Skeletal muscle tissue (tissue), 4 donors: ENCODE measurements around the gene HAND1. TPM values are rescaled to one million over a fixed set of nuclear protein-coding genes. Genes with fewer than 3 reads are reported as not detected.

Source experiments
- H3K27ac ChIP-seq: one replicate; pipeline ENCODE4 v1.7.0; 2013; ENCODE audit warnings: mild to moderate bottlenecking, low read depth, low read length, inconsistent platforms
- H3K27me3 ChIP-seq, 3 donors: one replicate each; pipeline ENCODE4 v1.7.0; 2013; ENCODE audit warnings: low read length in 3 of 3; ENCODE audit not compliant: control insufficient read depth in 3 of 3, insufficient read depth in 3 of 3
- H3K36me3 ChIP-seq, 3 donors: one replicate each; pipeline ENCODE4 v1.7.0; 2013; ENCODE audit warnings: low read length in 3 of 3; ENCODE audit not compliant: control insufficient read depth in 3 of 3, insufficient read depth in 3 of 3
- H3K4me1 ChIP-seq, 3 donors: one replicate each; pipeline ENCODE4 v1.7.0; 2013; ENCODE audit warnings: low read length in 3 of 3, mild to moderate bottlenecking in 3 of 3; ENCODE audit not compliant: control insufficient read depth in 3 of 3, insufficient read depth in 3 of 3
- H3K4me3 ChIP-seq, 3 donors: one replicate each; pipeline ENCODE4 v1.7.0; 2013; ENCODE audit warnings: low read length in 3 of 3
- H3K9ac ChIP-seq, 3 donors: one replicate each; pipeline ENCODE4 v1.7.0; 2013; ENCODE audit warnings: low read length in 3 of 3, mild to moderate bottlenecking in 3 of 3, moderate library complexity in 2 of 3, low read depth in 1 of 3
- H3K9me3 ChIP-seq, 3 donors: one replicate each; pipeline ENCODE4 v1.7.0; 2013; ENCODE audit warnings: low read length in 3 of 3; ENCODE audit not compliant: control insufficient read depth in 3 of 3
- total RNA-seq: library from RNA; depleted of rRNA; stranded (reverse); fragments of >200 nt; gene quantifications from one replicate; pipeline ENCODE4 v1.2.3, GENCODE V29; 2014
- donor health status: Osteomylitis.

Gene HAND1
- total RNA-seq, 1 donor from 2014 or later = not detected

DNA sequence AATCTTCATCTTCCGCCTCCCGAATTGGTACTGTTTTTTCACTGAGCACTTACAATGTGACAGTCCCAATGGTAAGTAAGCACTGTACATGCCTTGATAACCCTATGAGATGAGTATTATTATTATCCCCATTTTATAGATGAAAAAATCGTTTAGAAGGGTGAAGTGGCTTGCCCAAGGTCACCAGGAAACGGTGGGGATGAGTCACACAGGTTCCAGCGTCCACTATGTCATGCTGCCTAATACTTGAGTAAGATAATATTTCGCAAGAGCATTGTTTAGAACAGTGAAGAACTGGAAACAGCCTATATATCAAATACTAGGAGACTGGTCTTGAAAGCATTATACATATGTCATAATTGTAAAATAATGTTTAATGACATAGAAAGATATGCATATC, 12.9 kb downstream of the HAND1 start:
- no peaks in the 10 kb centered on the region for H3K9me3 ChIP-seq
- H3K9ac ChIP-seq = no peak overlapping the region
- H3K4me1 ChIP-seq = no peaks in the 10 kb centered on the region
- peaks cover 9 to 18% (median 13%) of the 10 kb centered on the region in 3 donors for H3K27me3 ChIP-seq
- no peak overlapping the region for H3K27ac ChIP-seq
- no peaks in the 10 kb centered on the region for H3K36me3 ChIP-seq
- H3K4me3 ChIP-seq = no peak overlapping the region

DNA sequence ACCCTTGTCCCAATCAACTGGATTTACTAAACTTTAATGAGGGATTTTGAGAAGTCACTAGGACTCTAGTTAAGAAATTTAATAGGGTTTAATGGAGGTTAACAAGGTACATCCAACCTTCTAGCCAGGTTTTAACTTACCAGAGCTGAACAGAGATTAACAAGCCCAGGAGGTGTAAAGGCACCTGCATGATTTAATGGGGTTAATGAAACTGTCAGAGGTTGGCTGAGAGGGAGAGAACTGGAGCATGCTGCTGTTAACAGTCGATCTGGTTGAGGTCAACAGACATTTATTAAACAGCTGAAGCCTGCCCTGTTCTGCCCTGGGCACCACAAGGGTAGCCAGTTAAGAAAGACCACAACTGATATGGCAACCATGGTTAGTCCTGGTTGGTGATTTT, 13.6 kb downstream of the HAND1 start:
- H3K4me3 ChIP-seq = no peak overlapping the region
- H3K9ac ChIP-seq = no peak overlapping the region
- peaks cover 4 to 14% (median 8%) of the 10 kb centered on the region in 3 donors for H3K27me3 ChIP-seq
- no peaks in the 10 kb centered on the region for H3K4me1 ChIP-seq
- H3K36me3 ChIP-seq = no peaks in the 10 kb centered on the region
- no peaks in the 10 kb centered on the region for H3K9me3 ChIP-seq
- no peak overlapping the region for H3K27ac ChIP-seq

DNA sequence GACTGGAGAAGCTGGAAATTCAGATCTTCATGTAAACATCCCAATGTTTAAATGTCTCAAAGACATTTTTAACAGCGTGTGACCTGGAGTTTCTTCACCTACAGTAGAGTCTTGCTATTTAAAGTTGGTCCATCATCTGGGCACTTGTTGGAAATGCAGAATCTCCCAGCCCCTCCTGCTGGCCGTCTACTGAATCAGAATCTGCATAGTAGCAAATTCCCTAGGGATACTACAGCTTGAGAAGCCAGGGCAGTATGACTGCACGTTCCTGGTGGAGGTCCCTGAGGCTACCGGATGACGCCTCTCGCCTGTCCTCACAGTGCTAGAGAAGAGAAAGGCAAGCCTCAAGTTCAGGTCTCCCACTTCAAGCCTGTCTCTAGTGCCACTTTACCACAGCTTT, 16.5 kb downstream of the HAND1 start:
- H3K4me1 ChIP-seq = no peaks in the 10 kb centered on the region
- H3K27me3 ChIP-seq = peaks cover 0 to 3% (median 2%) of the 10 kb centered on the region in 3 donors
- H3K9ac ChIP-seq = no peak overlapping the region
- no peak overlapping the region for H3K4me3 ChIP-seq
- H3K9me3 ChIP-seq = no peaks in the 10 kb centered on the region
- peaks cover 7 to 23% (median 21%) of the 10 kb centered on the region in 3 donors for H3K36me3 ChIP-seq
- no peak overlapping the region for H3K27ac ChIP-seq

DNA sequence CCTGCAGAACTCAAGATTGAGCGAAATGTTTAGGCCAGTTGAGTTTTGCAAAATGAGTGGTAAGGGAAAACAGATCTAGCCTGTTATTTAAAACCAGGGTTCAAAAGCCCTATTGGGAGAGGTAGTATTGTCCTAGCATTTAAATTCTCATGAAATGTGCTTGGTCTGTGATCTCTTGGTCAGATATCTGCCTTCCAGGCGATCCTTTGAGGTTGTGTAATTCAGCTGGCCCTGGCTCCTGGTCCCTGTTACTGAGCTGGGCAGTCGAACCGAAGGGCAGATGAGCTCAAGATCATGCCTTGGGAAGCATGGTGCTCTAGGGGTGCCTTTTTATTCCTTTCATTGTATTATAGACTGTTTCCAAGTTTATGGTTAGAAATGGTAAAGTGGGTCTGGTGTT, 17.9 kb downstream of the HAND1 start:
- Histone ChIP-seq H3K36me3 (peaks cover 20 to 35% (median 34%) of the 10 kb centered on the region in 3 donors), H3K4me1 (no peaks in the 10 kb centered on the region), H3K4me3 (no peak overlapping the region), H3K9me3 (no peaks in the 10 kb centered on the region), H3K27ac (no peak overlapping the region), H3K27me3 (no peaks in the 10 kb centered on the region), H3K9ac (no peak overlapping the region)

DNA sequence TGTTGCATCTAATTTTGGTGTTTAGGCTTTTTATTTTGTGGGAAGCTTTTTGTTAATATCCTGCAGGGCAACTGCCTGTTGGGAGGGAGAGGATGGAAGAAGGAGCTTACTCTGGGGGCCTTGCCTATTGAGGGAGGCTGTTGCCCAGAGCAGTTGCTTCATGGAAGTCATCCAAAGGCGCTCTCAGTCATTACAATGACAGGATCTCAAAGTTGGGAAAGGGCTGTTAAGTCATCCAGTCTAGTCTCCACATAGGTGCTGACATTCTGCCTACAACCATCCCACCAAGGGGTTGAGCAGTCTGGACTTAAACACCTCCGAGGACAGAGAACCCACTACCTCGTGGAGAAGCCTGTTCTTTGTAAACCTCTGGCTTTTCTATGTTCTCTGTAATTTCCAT, 19.0 kb downstream of the HAND1 start:
- no peak overlapping the region for H3K27ac ChIP-seq
- H3K9ac ChIP-seq = no peak overlapping the region
- no peaks in the 10 kb centered on the region for H3K4me1 ChIP-seq
- no peak overlapping the region for H3K4me3 ChIP-seq
- H3K9me3 ChIP-seq = no peaks in the 10 kb centered on the region
- H3K27me3 ChIP-seq = no peaks in the 10 kb centered on the region
- peaks cover 26 to 46% (median 35%) of the 10 kb centered on the region in 3 donors for H3K36me3 ChIP-seq

DNA sequence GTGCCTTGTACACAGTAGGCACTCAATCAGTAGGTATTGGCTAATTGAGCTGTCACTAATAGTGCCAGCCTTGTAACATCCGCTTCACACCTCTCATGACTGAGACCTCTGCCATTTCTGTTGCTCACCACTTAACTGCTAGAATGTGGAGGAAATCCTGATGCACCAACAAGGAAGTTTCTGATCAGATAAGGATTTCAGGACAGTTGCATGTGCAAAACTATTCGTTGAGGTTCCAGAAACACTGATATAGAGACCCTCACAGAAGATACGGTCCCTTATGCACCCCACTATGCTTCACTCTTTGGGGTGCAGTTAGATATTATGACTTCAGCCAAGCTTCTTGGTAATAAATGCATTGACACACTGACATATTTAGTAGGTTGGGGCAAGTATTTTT, 21.5 kb downstream of the HAND1 start:
- H3K36me3 ChIP-seq = peaks cover 40 to 69% (median 54%) of the 10 kb centered on the region in 3 donors

DNA sequence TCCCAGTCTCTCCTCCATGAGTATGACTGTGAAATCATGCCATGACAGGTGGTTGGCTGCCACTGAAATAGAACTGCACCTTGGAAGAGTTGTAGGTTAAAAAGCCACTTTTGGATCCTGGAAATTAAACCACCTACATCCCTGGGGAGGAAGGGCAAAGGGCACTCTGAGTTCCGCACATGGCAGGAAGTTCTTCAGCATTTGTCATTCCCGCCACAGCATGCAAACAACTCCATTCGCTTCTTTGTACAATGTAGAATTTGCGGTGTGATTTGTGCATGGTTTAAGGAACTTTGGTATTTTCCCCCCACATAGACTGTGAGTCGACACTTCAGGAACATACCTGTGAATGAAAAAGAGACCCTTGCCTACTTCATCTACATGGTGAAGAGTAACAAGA, 22.4 kb downstream of the HAND1 start:
- H3K27ac ChIP-seq = no peak overlapping the region
- no peaks in the 10 kb centered on the region for H3K4me1 ChIP-seq
- peaks cover 40 to 74% (median 62%) of the 10 kb centered on the region in 3 donors for H3K36me3 ChIP-seq
- H3K4me3 ChIP-seq = no peak overlapping the region
- H3K9ac ChIP-seq = no peak overlapping the region
- H3K27me3 ChIP-seq = no peaks in the 10 kb centered on the region
- no peaks in the 10 kb centered on the region for H3K9me3 ChIP-seq

More for the DNA sequence above, 21.5 kb downstream of the HAND1 start:
- Histone ChIP-seq H3K4me1 (no peaks in the 10 kb centered on the region), H3K9ac (no peak overlapping the region), H3K27me3 (no peaks in the 10 kb centered on the region), H3K27ac (no peak overlapping the region), H3K9me3 (no peaks in the 10 kb centered on the region), H3K4me3 (no peak overlapping the region)

DNA sequence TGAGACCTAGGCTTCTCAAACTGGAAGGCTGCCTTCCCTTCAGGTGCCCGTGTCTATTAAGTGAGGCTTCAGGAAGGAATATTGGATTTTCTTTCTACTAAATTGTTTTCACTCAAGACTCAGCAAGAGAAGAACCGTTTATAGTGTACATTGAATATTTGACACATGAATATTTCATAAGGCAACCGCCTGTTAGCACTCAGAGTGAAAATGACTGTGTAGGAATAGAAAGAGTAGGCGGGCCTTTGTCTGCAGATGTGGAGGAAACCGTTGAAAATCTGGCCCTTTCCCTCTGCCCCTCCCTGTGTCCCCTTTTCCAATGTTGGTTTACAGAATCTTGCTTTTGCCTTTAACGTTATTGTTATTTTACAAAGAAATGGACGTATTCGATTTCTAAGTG, 26.1 kb downstream of the HAND1 start:
- no peak overlapping the region for H3K9ac ChIP-seq
- peaks cover 37 to 55% (median 47%) of the 10 kb centered on the region in 3 donors for H3K36me3 ChIP-seq
- H3K9me3 ChIP-seq = no peaks in the 10 kb centered on the region
- no peaks in the 10 kb centered on the region for H3K27me3 ChIP-seq
- H3K4me3 ChIP-seq = no peak overlapping the region
- no peak overlapping the region for H3K27ac ChIP-seq
- H3K4me1 ChIP-seq = peaks cover 10 to 15% (median 12%) of the 10 kb centered on the region in 3 donors

DNA sequence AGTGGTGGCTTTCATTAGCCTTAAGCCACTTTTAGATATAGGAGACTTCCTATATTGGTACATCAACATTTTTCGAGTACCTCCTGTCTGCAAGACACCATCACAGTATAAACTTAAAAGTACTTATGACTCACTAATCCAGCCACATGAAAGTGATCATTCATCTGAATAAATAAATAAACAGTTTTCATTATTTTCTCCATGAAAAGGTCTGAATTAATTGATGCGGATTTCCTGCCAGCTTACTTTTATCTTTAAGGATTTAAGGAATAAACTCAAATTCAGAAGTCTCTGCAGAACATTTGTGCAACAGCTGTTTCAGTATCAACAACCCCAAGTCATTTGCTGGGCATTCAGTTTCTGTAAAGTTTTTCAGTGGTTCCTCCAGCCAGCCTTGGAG, 28.2 kb downstream of the HAND1 start:
- no peak overlapping the region for H3K27ac ChIP-seq
- H3K9ac ChIP-seq = no peak overlapping the region
- H3K27me3 ChIP-seq = no peaks in the 10 kb centered on the region
- no peaks in the 10 kb centered on the region for H3K9me3 ChIP-seq
- H3K4me3 ChIP-seq = no peak overlapping the region
- H3K4me1 ChIP-seq = peaks cover 15 to 28% (median 17%) of the 10 kb centered on the region in 3 donors
- H3K36me3 ChIP-seq = peaks cover 18 to 35% (median 29%) of the 10 kb centered on the region in 3 donors

DNA sequence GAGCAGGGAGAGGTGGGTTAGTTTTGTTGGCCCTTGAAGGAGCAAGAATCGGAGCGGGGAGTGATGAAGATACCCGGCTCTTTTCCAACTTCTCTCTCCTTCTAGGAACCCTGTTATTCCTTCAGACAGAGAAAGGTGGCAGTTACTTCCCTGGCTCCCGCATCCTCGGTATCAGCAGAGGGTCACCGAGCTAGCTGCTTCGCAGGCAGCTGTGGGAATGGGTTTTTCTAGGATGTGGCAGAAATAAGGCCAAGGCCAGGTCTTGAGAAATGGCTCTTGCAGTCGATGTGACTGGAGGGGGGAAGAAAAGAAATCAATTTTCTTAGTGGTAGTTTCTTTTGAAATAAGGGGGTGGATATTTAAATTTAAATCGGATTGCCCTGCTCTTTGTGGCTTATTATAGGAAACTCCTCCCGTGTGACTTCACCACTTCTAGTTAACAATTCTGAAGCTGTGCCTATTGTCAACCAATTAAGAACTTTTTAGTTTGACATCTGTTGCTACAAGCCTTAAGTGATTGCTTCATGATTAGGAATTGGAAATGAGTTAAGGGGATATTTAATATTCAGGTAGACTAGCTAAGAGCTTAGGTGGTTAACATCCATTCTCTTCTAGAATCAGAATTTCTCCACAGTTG, 30.8 kb downstream of the HAND1 start:
- peak overlapping the region; percentile 60 for H3K27ac ChIP-seq
- H3K4me1 ChIP-seq = peaks cover 21 to 32% (median 21%) of the 10 kb centered on the region in 3 donors
- peak overlapping the region; percentile 75 to 94 (median 78) for H3K4me3 ChIP-seq
- no peaks in the 10 kb centered on the region for H3K27me3 ChIP-seq
- H3K9me3 ChIP-seq = no peaks in the 10 kb centered on the region
- H3K9ac ChIP-seq = peak overlapping the region; percentile 57 to 84 (median 81)
- H3K36me3 ChIP-seq = peaks cover 3 to 16% (median 15%) of the 10 kb centered on the region in 3 donors
